ENCODE data around the gene PAM.

- TF ChIP-seq REST (IDR thresholded peaks at IDR 0.05; ENCODE audit: insufficient read depth in 1 of 2, low read depth in 2 of 2, low read length in 2 of 2) (no peak), TAF1 (IDR thresholded peaks at IDR 0.05; ENCODE audit: borderline replicate concordance, insufficient read depth, low read length) (no peak)
Measured at GRCh38 chr5:103006921-103007320, 251.8 kb downstream of the PAM start.

Measured in PFSK-1 (cell line).